HG03342 (cell line): ENCODE measurements around the gene C2CD4B.

Experiments used
- ATAC-seq: cut with Tn5 transposase; IDR thresholded peaks from one replicate; pipeline ENCODE4 v1.9.1; 2021; ENCODE audit warnings: mild to moderate bottlenecking, moderate library complexity; ENCODE audit not compliant: unreplicated experiment

The C2CD4B gene

GRCh38 chr15:62165104-62165792, at the start of gene C2CD4B:
TSS of gene C2CD4B (minus strand) at chr15:62165285. CDS start at chr15:62164984, 301 bp downstream.
- no peak for ATAC-seq

- no peak for ATAC-seq
Observed at GRCh38 chr15:62212741-62213140, 47.7 kb upstream of the C2CD4B start.

GRCh38 chr15:62211348-62211747, 46.3 kb upstream of the C2CD4B start:
- ATAC-seq, result no peak

- no peak for ATAC-seq
Observed at GRCh38 chr15:62209821-62210220, 44.7 kb upstream of the C2CD4B start.

GRCh38 chr15:62209322-62209721, 44.2 kb upstream of the C2CD4B start:
- no peak for ATAC-seq

- ATAC-seq, result no peak
Observed at GRCh38 chr15:62208884-62209283, 43.8 kb upstream of the C2CD4B start.

- no peak for ATAC-seq
Observed at GRCh38 chr15:62208367-62208766, 43.3 kb upstream of the C2CD4B start.

GRCh38 chr15:62190675-62191074, 25.6 kb upstream of the C2CD4B start:
- no peak for ATAC-seq

- ATAC-seq, result no peak
Observed at GRCh38 chr15:62190274-62190673, 25.2 kb upstream of the C2CD4B start.

- ATAC-seq, result no peak
Observed at GRCh38 chr15:62188744-62189143, 23.7 kb upstream of the C2CD4B start.

GRCh38 chr15:62187910-62188309, 22.8 kb upstream of the C2CD4B start:
- no peak for ATAC-seq

- ATAC-seq, result no peak
Observed at GRCh38 chr15:62187425-62187824, 22.3 kb upstream of the C2CD4B start.

GRCh38 chr15:62186578-62186977, 21.5 kb upstream of the C2CD4B start:
- no peak for ATAC-seq

GRCh38 chr15:62183130-62183529, 18.0 kb upstream of the C2CD4B start:
- ATAC-seq, result no peak

- ATAC-seq, result no peak
Observed at GRCh38 chr15:62173215-62173614, 8.1 kb upstream of the C2CD4B start.

- ATAC-seq, result no peak
Observed at GRCh38 chr15:62171882-62172281, 6.8 kb upstream of the C2CD4B start.

GRCh38 chr15:62165793-62166375, 799 bp upstream of the C2CD4B start:
- no peak for ATAC-seq

GRCh38 chr15:62164396-62165103, 535 bp downstream of the C2CD4B start:
- ATAC-seq, result no peak

GRCh38 chr15:62164014-62164395, 1.1 kb downstream of the C2CD4B start:
- ATAC-seq, result no peak

- no peak for ATAC-seq
Observed at GRCh38 chr15:62163397-62164013, 1.6 kb downstream of the C2CD4B start.

- ATAC-seq, result no peak
Observed at GRCh38 chr15:62153228-62153627, 11.9 kb downstream of the C2CD4B start.

- no peak for ATAC-seq
Observed at GRCh38 chr15:62150445-62150844, 14.6 kb downstream of the C2CD4B start.
